A549 (cell line): ENCODE measurements around the gene ARPP19.

Experiments
- BHLHE40 ChIP-seq: IDR thresholded peaks from 2 replicates; pipeline ENCODE4 v1.6.1; 2012; ENCODE audit warnings: low read depth, low read length, inconsistent platforms
- CHD2 ChIP-seq: fragments of 150-350 bp; IDR thresholded peaks from 2 replicates; pipeline ENCODE4 v1.6.1; 2014; ENCODE audit warnings: low read length; ENCODE audit not compliant: partially characterized antibody
- EP300 ChIP-seq, 2 experiments: fragments of >200 bp; sonication (Bioruptor Twin); formaldehyde crosslinking; IDR thresholded peaks; 2 replicates in 1 of 2; 3 replicates in 1 of 2; pipeline ENCODE4 v1.6.1; 2016 to 2017
- HOXB5 ChIP-seq: fragments of 250-450 bp; sonication (Bioruptor Pico); IDR thresholded peaks from 2 replicates; pipeline ENCODE4 v1.5.0; 2020; ENCODE audit warnings: mild to moderate bottlenecking, moderate library complexity
- JUNB ChIP-seq: fragments of >200 bp; sonication (Bioruptor Twin); formaldehyde crosslinking; IDR thresholded peaks from 2 replicates; pipeline ENCODE4 v1.6.1; 2016
- MAZ ChIP-seq: fragments of 150-350 bp; IDR thresholded peaks from 2 replicates; pipeline ENCODE4 v1.6.1; 2014; ENCODE audit warnings: antibody characterized with exemption, low read depth, low read length, borderline replicate concordance
- PHF8 ChIP-seq: fragments of 200-600 bp; sonication (generic); IDR thresholded peaks from 2 replicates; pipeline ENCODE4 v1.6.1; 2016; ENCODE audit warnings: low read depth, mild to moderate bottlenecking, antibody characterized with exemption, moderate library complexity, borderline replicate concordance
- POLR2A ChIP-seq: IDR thresholded peaks from 2 replicates; pipeline ENCODE4 v1.6.1; 2012; ENCODE audit warnings: mild to moderate bottlenecking, low read length
- RFX5 ChIP-seq: fragments of 450-650 bp; IDR thresholded peaks from 2 replicates; pipeline ENCODE4 v1.7.1; 2014; ENCODE audit warnings: antibody characterized with exemption, mild to moderate bottlenecking, moderate library complexity
- ZFP36 ChIP-seq: fragments of 450-650 bp; IDR thresholded peaks from 2 replicates; pipeline ENCODE4 v1.6.1; 2014; ENCODE audit warnings: borderline replicate concordance; ENCODE audit not compliant: partially characterized antibody
- ZNF302 ChIP-seq: fragments of 250-450 bp; sonication (Bioruptor Pico); IDR thresholded peaks from 2 replicates; pipeline ENCODE4 v1.9.0; 2021; ENCODE audit warnings: inconsistent platforms, mild to moderate bottlenecking, moderate library complexity
- TF ChIP-seq, protein P1 (sequence below): fragments of >200 bp; sonication (Bioruptor Twin); formaldehyde crosslinking; IDR thresholded peaks from 3 replicates; pipeline ENCODE4 v1.5.1; 2016
- TF ChIP-seq, protein P2 (sequence below): IDR thresholded peaks from 2 replicates; pipeline ENCODE4 v1.6.1; 2012

DNA sequence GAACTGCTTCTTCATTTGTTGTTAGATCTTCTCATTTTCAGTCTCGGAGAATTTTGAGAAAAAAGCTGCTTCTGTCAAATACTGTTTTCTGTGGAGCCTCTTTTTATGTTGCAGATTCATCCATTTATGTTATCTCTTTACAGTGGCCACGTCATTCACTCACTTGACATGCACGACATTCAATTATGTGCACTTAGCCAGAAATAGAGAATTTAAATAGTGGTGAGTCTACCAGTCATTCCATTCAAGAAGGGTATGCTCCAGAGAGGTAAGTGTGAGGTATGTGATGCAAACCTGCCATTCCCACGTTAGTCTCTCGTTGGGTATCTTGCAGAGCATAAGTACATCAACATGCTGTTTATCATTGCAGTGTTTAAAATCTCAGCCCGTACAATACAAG, 9.8 kb downstream of the ARPP19 start:
- no peak for TF ChIP-seq EP300 (IDR thresholded peaks at IDR 0.05)
- TF ChIP-seq MAZ: no peak
- TF ChIP-seq, protein P1, sequence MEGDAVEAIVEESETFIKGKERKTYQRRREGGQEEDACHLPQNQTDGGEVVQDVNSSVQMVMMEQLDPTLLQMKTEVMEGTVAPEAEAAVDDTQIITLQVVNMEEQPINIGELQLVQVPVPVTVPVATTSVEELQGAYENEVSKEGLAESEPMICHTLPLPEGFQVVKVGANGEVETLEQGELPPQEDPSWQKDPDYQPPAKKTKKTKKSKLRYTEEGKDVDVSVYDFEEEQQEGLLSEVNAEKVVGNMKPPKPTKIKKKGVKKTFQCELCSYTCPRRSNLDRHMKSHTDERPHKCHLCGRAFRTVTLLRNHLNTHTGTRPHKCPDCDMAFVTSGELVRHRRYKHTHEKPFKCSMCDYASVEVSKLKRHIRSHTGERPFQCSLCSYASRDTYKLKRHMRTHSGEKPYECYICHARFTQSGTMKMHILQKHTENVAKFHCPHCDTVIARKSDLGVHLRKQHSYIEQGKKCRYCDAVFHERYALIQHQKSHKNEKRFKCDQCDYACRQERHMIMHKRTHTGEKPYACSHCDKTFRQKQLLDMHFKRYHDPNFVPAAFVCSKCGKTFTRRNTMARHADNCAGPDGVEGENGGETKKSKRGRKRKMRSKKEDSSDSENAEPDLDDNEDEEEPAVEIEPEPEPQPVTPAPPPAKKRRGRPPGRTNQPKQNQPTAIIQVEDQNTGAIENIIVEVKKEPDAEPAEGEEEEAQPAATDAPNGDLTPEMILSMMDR: no peak
- TF ChIP-seq POLR2A: no peak
- TF ChIP-seq ZNF302 (CRISPR knock-in tag): no peak
- TF ChIP-seq ZFP36: no peak
- no peak for TF ChIP-seq HOXB5 (CRISPR knock-in tag)
- no peak for TF ChIP-seq PHF8
- no peak for TF ChIP-seq JUNB
- no peak for TF ChIP-seq CHD2
- TF ChIP-seq, protein P2, sequence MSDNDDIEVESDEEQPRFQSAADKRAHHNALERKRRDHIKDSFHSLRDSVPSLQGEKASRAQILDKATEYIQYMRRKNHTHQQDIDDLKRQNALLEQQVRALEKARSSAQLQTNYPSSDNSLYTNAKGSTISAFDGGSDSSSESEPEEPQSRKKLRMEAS: no peak
- TF ChIP-seq RFX5: no peak
- no peak for TF ChIP-seq BHLHE40
